BJ (cell line): ENCODE data around the gene GALNT2. TPM values are rescaled to one million over a fixed set of nuclear protein-coding genes. Genes with fewer than 3 reads are reported as not detected.

Source experiments
- CTCF ChIA-PET: fragments of 350-600 bp; formaldehyde crosslinking; extraction: SDS; loops from one replicate; lab custom pipeline; 2021; ENCODE audit warnings: antibody characterized with exemption, inconsistent platforms; lab: Yijun Ruan, JAX
- POLR2A ChIA-PET: fragments of 300-600 bp; sonication (Branson Sonifier 250); formaldehyde crosslinking; extraction: SDS; loops from one replicate; lab custom pipeline; 2021; ENCODE audit warnings: antibody characterized with exemption; lab: Charles Lee
- DNase-seq: peaks from one replicate; pipeline ENCODE4 v3.0.0-alpha.2; 2011; ENCODE audit warnings: low read depth
- H3K27me3 ChIP-seq: 2 replicates; pipeline ENCODE4 v1.6.0; 2011; ENCODE audit warnings: low read length; ENCODE audit not compliant: control insufficient read depth, insufficient read depth
- H3K36me3 ChIP-seq: 2 replicates; pipeline ENCODE4 v1.5.1; 2011; ENCODE audit warnings: low read length; ENCODE audit not compliant: control insufficient read depth, insufficient read depth
- H3K4me3 ChIP-seq: 2 replicates; pipeline ENCODE4 v1.5.1; 2011; ENCODE audit warnings: low read depth, mild to moderate bottlenecking, control low read depth, low read length
- CTCF ChIP-seq: IDR thresholded peaks from 2 replicates; pipeline ENCODE4 v1.5.1; 2011; ENCODE audit warnings: low read depth, mild to moderate bottlenecking, control low read depth, inconsistent platforms, low read length, moderate library complexity; ENCODE audit not compliant: insufficient read depth
- polyA plus RNA-seq: library from polyadenylated mRNA; depleted of rRNA; stranded (reverse); fragments of >200 nt; gene quantifications from 2 replicates; pipeline ENCODE4 v1.2.3, GENCODE V29; 2011

Gene GALNT2
- polyA plus RNA-seq, 1 experiment, result 90.9 TPM

DNA sequence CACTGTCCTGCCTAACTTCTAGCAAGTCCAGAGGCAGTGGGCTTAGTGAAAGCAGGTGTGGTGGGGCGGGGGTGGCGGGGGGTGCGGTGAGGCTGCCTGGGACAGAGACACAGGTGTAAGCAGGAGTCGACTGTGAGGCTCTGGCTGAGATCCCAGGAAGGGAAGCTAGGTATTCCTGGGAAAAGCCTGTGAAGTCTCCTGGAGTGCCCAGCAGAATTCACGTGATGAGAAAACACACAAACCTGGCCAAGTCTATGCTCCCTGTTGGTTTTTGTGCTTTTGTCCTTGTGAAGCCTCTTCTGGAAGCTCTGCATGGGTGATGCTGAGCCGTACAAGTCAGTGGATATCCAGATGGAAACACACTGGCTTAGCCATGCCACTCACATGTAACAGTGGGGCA lies 5.3 kb downstream of the GALNT2 start:
- ChIA-PET POLR2A (no interaction called here), CTCF (interaction anchor here (0.6 to 1.3 kb wide), 2 partner anchors 11 to 410 kb away, joined by 3 to 4 read pairs; no protein-coding TSS in a partner anchor)
- DNase-seq, result no peak
- Histone ChIP-seq H3K4me3 (no peak overlapping the region), H3K36me3 (no peaks in the 10 kb centered on the region), H3K27me3 (no peaks in the 10 kb centered on the region)
- TF ChIP-seq CTCF, result no peak

DNA sequence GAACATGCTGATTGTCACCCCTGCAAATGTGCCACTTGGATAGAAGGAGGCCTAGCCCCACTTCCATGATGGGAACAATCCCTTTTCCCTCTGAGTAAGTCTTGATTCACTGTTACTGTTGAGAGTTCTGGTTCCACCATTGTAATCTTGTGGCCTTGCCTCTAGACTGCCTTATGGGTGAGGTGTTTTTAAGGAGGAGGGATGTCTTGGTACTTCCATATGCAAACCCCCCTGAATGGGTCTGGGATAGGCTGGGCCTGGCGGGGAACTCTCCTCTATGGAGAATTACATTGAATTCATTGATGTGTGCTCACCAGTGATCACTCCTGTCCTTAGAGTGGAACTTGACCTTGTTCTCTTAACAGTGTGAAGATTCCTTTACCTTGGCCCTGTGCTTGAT lies 5.8 kb downstream of the GALNT2 start:
- ChIA-PET CTCF (interaction anchor here (1.3 kb wide), 1 partner anchor 195 kb away, joined by 4 read pairs; no protein-coding TSS in a partner anchor), POLR2A (no interaction called here)
- no peak for DNase-seq
- H3K4me3 ChIP-seq, result no peak overlapping the region
- no peaks in the 10 kb centered on the region for H3K27me3 ChIP-seq
- no peak for TF ChIP-seq CTCF
- H3K36me3 ChIP-seq, result no peaks in the 10 kb centered on the region

- no peak for TF ChIP-seq CTCF
- Histone ChIP-seq H3K27me3 (no peaks in the 10 kb centered on the region), H3K4me3 (no peak overlapping the region), H3K36me3 (no peaks in the 10 kb centered on the region)
- POLR2A ChIA-PET, result no interaction called here
- CTCF ChIA-PET, result interaction anchor here (0.8 to 1.3 kb wide), 2 partner anchors 14 to 195 kb away, joined by 3 to 4 read pairs; no protein-coding TSS in a partner anchor
- DNase-seq, result no peak
Observed at GRCh38 chr1:230073371-230074035, 6.5 kb downstream of the GALNT2 start.

GRCh38 chr1:230074270-230074669 lies 7.2 kb downstream of the GALNT2 start:
- Histone ChIP-seq H3K27me3 (no peaks in the 10 kb centered on the region), H3K4me3 (no peak overlapping the region), H3K36me3 (no peaks in the 10 kb centered on the region)
- TF ChIP-seq CTCF, result no peak
- no peak for DNase-seq
- CTCF ChIA-PET, result interaction anchor here (0.8 to 1.3 kb wide), 2 partner anchors 13 to 194 kb away, joined by 3 to 4 read pairs; no protein-coding TSS in a partner anchor
- POLR2A ChIA-PET, result no interaction called here

DNA sequence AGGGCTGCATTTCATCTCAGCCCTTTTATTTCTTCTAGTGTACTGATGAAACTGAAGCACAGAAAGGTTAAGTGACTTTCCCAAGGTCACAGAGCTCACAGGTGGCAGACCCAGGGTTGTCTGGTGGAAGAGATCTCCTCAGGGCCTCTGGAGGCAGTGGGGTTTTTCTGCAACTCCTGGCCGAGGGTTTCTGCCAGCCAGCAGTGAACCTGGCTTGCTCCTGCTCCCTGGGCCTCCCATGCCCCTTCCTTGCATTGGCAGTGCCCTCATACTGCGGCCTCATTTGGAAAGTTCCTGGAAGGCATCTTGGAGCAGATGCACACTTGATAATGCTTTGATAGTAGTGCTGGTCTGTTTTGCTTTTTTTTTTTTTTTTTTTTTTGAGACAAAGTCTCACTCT lies 7.7 kb downstream of the GALNT2 start:
- POLR2A ChIA-PET, result no interaction called here
- CTCF ChIA-PET, result no interaction called here
- Histone ChIP-seq H3K4me3 (no peak overlapping the region), H3K36me3 (no peaks in the 10 kb centered on the region), H3K27me3 (no peaks in the 10 kb centered on the region)
- DNase-seq, result no peak
- no peak for TF ChIP-seq CTCF
